Suprapubic skin (tissue), 4 donors: ENCODE results near the gene DTX3L.

ENCODE experiments used
- CTCF ChIP-seq, 2 donors: fragments of 200-600 bp in 1 of 2; fragments of 450-650 bp in 1 of 2; sonication (generic) in 1 of 2; IDR thresholded peaks; one replicate each; pipeline ENCODE4 v1.5.1; 2016 to 2019; ENCODE audit warnings: antibody characterized with exemption in 2 of 2, mild to moderate bottlenecking in 1 of 2, moderate library complexity in 1 of 2
- POLR2A ChIP-seq, 2 donors: fragments of 450-650 bp; IDR thresholded peaks; one replicate each; pipeline ENCODE4 v1.6.1; 2017; ENCODE audit warnings: antibody characterized with exemption in 2 of 2, mild to moderate bottlenecking in 2 of 2, moderate library complexity in 2 of 2
- POLR2AphosphoS5 ChIP-seq, 3 donors: sonication (generic); formaldehyde crosslinking; IDR thresholded peaks; one replicate each; pipeline ENCODE4 v1.6.1; 2017; ENCODE audit warnings: antibody characterized with exemption in 3 of 3

- TF ChIP-seq CTCF (IDR thresholded peaks at IDR 0.05) (no peak), POLR2AphosphoS5 (IDR thresholded peaks at IDR 0.05) (no peak), POLR2A (IDR thresholded peaks at IDR 0.05) (no peak)
Observed at GRCh38 chr3:122589297-122589696, 25.2 kb downstream of the DTX3L start.
